Panc1 (cell line): ENCODE measurements around the gene JADE2.

Experiments used
- POLR2AphosphoS5 ChIP-seq: IDR thresholded peaks from 2 replicates; pipeline ENCODE4 v1.6.1; 2012; ENCODE audit warnings: mild to moderate bottlenecking, low read depth, low read length, moderate library complexity
- SIN3A ChIP-seq: IDR thresholded peaks from 2 replicates; pipeline ENCODE4 v1.6.1; 2012; ENCODE audit warnings: low read depth, mild to moderate bottlenecking, low read length, moderate library complexity, borderline replicate concordance; ENCODE audit not compliant: insufficient read depth
- TCF7L2 ChIP-seq: IDR thresholded peaks from 2 replicates; pipeline ENCODE4 v1.6.1; 2011; ENCODE audit warnings: mild to moderate bottlenecking, low read depth, low read length, inconsistent platforms
- TF ChIP-seq, protein P1 (sequence below): fragments of 450-650 bp; IDR thresholded peaks from 2 replicates; pipeline ENCODE4 v1.5.1; 2017; ENCODE audit warnings: mild to moderate bottlenecking
- TF ChIP-seq, protein P2 (sequence below), 2 experiments: IDR thresholded peaks; 2 replicates each; pipeline ENCODE4 v1.6.1; 2011 to 2012; ENCODE audit warnings: low read depth in 2 of 2, control low read depth in 1 of 2, low read length in 1 of 2, mild to moderate bottlenecking in 1 of 2, moderate library complexity in 1 of 2; ENCODE audit not compliant: insufficient read depth in 1 of 2

DNA sequence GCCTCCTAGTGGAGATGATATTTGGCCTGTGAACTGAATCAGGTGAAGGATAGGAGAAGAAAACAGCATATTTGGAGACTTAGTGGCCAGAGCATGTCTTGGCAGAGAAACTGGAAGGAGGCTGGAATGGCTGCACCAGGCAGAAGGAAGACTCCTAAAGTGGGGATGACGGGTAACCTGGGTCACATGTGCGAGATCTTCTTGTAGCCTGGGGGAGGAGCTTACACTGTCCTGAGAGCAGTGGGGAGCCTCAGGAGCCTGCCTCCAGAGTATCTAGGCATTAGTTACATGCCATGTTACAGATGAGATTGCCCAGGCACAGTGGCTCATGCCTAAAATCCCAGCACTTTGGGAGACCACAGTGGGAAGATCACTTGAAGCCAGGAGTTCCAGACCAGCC lies 49.8 kb downstream of the JADE2 start:
- TF ChIP-seq, protein P1, sequence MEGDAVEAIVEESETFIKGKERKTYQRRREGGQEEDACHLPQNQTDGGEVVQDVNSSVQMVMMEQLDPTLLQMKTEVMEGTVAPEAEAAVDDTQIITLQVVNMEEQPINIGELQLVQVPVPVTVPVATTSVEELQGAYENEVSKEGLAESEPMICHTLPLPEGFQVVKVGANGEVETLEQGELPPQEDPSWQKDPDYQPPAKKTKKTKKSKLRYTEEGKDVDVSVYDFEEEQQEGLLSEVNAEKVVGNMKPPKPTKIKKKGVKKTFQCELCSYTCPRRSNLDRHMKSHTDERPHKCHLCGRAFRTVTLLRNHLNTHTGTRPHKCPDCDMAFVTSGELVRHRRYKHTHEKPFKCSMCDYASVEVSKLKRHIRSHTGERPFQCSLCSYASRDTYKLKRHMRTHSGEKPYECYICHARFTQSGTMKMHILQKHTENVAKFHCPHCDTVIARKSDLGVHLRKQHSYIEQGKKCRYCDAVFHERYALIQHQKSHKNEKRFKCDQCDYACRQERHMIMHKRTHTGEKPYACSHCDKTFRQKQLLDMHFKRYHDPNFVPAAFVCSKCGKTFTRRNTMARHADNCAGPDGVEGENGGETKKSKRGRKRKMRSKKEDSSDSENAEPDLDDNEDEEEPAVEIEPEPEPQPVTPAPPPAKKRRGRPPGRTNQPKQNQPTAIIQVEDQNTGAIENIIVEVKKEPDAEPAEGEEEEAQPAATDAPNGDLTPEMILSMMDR = no peak
- TF ChIP-seq POLR2AphosphoS5 (no peak), TCF7L2 (no peak), SIN3A (no peak)
- TF ChIP-seq, protein P2, sequence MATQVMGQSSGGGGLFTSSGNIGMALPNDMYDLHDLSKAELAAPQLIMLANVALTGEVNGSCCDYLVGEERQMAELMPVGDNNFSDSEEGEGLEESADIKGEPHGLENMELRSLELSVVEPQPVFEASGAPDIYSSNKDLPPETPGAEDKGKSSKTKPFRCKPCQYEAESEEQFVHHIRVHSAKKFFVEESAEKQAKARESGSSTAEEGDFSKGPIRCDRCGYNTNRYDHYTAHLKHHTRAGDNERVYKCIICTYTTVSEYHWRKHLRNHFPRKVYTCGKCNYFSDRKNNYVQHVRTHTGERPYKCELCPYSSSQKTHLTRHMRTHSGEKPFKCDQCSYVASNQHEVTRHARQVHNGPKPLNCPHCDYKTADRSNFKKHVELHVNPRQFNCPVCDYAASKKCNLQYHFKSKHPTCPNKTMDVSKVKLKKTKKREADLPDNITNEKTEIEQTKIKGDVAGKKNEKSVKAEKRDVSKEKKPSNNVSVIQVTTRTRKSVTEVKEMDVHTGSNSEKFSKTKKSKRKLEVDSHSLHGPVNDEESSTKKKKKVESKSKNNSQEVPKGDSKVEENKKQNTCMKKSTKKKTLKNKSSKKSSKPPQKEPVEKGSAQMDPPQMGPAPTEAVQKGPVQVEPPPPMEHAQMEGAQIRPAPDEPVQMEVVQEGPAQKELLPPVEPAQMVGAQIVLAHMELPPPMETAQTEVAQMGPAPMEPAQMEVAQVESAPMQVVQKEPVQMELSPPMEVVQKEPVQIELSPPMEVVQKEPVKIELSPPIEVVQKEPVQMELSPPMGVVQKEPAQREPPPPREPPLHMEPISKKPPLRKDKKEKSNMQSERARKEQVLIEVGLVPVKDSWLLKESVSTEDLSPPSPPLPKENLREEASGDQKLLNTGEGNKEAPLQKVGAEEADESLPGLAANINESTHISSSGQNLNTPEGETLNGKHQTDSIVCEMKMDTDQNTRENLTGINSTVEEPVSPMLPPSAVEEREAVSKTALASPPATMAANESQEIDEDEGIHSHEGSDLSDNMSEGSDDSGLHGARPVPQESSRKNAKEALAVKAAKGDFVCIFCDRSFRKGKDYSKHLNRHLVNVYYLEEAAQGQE (IDR thresholded peaks at IDR 0.05; ENCODE audit: insufficient read depth in 1 of 2, low read depth in 2 of 2, low read length in 1 of 2) = no peak
